CD4-positive, alpha-beta T cell treated with Interferon gamma for 1 hour (primary cell): ENCODE results near the gene UBE2H.
"Not testable (repeated sequence)": the region's sequence is repeated elsewhere in the genome, so short reads cannot be mapped to it uniquely, and the experiment has no call there.

Experiments used
- DNase-seq: peaks from one replicate; pipeline ENCODE4 v3.0.0-alpha.2; 2020

Gene UBE2H

GRCh38 chr7:129840757-129841156, 112.0 kb downstream of the UBE2H start:
- no peak for DNase-seq

DNA sequence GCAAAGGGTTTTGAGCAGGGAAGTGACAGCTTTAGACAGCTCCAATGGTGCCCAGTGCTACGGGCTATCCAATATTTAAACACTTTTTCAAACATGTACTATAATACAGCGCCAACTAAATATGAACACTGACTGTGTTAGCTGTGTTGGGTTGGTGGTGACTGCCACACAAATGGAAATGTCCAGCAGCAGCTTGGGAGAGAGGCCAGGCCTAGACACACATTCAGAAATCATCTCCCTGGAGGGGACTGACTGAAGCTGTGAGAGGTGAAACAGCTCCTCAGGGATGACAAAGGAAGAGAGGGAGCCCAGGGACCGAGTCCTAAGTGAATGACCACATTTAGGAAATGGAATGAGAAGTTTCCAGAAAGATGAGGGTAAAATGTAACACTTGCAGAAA, 115.8 kb downstream of the UBE2H start:
- no peak for DNase-seq

DNA sequence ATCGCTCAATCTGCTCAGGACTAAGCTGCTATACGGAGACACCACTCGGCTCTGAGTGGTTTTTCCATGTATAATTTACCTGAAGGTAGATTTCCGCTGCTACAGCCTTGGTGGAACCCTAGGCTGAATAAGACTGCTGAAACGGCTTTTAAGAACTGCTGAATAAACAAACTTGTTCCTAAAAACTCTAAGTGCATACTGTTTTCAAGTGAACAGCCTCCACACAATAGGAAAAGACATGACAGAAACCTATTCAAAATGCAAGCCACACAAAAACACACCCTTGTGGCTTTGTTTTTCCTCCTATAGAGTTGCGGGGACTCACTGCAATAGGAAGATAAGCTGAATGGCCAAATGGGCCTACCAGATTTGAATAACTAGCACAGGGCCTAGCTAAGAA, 117.2 kb downstream of the UBE2H start:
- no peak for DNase-seq

GRCh38 chr7:129833353-129833752, 119.4 kb downstream of the UBE2H start:
- not testable (repeated sequence) for DNase-seq

GRCh38 chr7:129832701-129833227, 120.0 kb downstream of the UBE2H start:
- DNase-seq = no peak

DNA sequence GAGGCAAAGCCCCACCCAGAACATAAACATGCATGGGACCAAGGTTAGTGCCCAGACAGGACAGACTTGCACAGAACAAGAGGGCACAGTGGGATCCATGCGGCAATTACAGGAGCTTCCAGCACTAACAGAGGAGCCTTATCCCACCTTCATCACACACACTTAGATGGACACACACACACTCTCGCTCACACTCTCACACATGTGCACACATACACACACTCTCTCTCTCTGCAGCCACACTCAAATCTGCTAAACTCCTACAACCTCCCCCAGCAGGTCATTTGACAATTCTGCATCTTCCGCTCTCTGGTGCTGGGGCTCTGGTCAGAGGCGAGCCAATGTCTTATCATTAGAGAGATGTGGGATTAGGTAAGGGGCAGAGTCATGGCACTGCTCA, 120.5 kb downstream of the UBE2H start:
- DNase-seq = no peak

GRCh38 chr7:129831424-129832058, 121.2 kb downstream of the UBE2H start:
- DNase-seq = no peak

DNA sequence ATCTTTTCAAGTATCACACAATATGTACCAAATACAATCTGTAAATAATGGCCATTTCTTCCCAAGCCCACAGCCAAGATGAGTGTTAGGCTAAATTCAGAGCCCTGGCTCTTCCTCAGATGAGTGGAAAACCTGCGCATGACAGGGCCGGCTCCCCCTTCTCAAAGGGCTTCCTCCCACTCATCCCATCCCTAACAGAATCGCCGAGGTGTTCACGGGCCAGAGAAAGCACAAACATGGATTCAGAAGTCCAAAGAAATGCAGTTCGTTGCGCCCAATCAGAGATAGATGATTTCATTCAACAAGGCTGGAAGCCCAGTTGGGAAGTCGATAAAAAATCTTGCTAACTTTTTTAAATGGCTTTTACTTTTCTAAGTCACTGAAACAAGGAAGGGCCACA, 121.8 kb downstream of the UBE2H start:
- no peak for DNase-seq

- DNase-seq = peak; percentile 54
These were observed 122.8 kb downstream of the UBE2H start for GRCh38 chr7:129829737-129830631.

DNA sequence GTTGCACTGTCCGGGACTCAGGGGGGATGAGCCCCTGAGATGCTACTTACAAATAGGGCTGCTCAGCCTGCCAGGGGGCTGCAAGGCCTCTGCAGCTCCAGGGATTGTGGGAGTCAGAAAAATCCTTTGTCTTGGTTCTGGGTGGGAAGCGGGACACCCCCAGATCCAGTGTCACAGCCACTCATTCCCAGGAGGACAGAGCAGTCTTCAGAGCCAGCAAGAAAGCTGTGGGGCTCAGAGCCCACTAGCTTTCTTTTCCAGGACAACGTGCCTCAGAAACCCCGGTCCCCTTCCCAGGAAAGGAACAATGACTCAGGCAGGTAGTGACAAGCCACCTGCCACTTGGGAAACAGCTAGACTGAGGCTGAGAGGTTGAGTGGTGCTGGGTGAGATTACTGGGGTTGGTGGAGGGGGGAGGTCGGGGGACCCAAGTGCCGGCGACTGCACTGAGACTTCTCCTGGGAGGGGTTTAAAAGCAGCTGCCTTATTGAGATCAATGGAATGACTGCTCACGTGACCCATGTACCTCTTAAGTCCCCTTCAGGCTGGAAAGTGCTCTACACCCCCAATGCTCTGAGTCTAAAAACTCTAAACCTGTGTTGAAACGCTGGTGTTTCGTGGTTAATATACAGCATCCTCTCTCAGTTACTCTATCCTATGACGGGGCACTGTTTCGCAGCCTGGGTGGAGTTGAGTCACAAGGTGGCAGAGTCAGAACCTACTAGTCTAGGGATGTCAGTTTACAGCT, 123.6 kb downstream of the UBE2H start:
- no peak for DNase-seq

GRCh38 chr7:129828078-129828762, 124.5 kb downstream of the UBE2H start:
- DNase-seq = no peak

DNA sequence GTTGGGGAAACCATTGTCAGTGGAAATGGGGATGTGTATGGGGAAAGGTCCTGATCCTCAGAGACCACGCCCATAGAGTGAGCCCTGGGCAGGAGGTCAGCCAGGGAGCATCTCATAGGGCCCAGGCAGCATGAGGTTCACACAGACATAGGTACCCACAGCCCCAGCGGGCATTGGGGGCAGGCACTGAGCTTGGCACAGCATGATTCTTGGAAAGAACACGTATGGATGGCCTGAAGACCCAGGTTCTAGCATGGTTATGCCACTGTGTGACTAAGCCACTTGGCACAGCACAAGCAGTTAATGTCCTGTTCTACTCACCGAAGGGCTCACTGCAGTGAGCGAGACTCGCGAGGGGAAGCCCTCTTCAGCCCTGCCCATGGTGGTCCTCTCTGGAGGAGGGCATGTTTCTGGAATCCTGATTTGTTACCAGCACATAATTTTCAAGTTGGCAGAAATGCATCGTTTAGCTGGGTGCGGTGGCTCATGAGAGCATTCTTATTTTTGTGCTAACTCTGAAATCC, 125.2 kb downstream of the UBE2H start:
- no peak for DNase-seq

- not testable (repeated sequence) for DNase-seq
These were observed 125.9 kb downstream of the UBE2H start for GRCh38 chr7:129826895-129827294.

DNA sequence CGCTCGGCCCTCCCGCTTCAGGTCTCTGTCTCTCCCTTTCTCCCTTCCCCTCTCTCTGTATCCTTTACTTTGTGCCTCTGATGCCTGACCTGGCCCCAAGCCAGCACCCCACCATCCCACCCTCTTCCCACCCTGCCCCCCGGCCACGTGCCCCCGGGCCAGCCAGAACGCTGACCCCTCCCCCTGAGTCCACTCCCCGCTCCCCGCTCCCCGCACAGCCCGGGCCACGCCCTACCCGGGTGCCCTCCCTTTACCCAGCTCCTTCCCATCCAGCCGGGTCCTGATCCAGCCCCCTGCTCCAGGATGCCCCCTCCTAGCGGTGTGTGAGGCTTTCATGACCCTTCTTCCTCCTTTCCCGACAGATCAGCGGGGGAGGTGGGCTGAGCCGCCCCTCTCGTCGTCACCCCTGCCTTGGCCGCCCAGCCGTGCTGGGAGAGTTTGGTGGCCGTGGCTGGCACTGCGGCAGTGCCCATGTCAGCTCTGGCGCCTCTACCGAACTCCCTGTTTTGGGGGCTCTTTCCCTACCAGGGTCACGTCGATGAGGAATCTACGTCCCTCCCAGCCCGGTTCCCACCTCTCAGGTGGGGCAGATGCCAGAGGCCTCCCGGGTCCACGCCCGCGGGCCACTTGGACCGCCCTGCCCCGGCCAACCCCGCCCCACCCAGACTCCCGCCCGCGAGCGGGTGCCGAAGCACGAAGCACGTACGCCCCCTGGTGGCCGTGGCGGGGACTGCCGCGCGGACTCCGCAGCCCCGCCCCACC, 127.4 kb downstream of the UBE2H start:
- DNase-seq = peak; percentile 79

DNA sequence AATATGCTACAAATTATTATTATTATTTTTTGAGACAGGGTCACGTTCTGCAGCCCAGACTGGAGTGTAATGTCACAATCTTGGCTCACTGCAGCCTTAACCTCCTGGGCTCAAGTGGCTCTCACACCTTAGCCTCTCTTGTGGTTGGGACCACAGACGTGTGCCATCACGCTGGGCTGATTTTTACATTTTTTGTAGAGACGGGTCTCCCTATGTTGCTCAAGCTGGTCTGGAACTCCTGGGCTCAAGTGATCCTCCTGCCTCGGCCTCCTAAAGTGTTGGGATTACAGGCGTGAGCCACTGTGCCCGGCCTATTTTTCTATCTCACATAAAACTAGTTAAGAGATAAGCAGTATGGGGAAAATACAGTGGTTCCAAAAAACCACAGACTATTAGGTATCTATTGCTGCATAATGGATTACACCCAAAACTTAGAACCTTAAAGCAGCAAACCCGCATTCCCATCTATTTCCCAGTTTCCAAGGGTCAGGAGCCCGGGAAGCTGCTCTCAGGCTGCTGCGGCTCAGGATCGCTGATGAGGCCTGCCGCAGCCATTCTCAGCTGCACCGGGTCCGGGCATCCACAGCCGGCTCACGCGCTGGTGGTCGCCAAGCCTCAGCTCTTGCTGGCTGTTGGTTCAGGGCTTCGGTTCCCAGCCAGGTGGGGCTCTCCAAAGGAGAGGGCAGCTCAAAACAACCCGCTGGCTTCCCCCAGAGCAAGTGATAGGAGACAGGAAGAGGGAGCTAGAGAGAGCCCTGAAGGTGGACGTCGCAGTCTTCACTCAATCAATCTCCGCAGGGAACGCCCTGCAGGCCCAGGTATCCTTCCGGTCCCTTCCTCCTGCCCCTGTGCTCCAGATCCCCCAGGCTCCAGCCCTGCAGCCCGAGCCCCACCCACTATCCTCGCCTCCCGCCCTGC, 128.2 kb downstream of the UBE2H start:
- no peak for DNase-seq

- DNase-seq = not testable (repeated sequence)
These were observed 129.6 kb downstream of the UBE2H start for GRCh38 chr7:129823143-129823542.

GRCh38 chr7:129821476-129821875, 131.3 kb downstream of the UBE2H start:
- no peak for DNase-seq

- no peak for DNase-seq
These were observed 136.0 kb downstream of the UBE2H start for GRCh38 chr7:129816742-129817141.

DNA sequence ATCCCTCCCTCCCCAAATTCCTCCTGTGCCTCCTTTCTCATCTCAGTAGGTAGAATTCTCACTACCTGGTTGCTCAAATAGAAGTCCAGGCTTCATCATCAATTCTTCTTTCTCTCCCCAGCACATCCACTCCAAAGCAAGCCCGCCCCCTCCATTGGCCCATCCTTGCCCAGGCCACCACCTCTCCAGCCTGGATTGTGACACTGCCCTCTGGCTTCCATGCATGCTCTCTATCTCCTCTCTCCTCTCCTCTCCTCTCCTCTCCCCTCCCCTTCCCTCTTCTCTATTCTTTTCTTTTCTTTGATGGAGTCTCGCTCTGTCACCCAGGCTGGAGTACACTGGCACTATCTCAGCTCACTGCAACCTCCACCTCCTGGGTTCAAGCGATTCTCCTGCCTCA, 144.9 kb downstream of the UBE2H start:
- no peak for DNase-seq

DNA sequence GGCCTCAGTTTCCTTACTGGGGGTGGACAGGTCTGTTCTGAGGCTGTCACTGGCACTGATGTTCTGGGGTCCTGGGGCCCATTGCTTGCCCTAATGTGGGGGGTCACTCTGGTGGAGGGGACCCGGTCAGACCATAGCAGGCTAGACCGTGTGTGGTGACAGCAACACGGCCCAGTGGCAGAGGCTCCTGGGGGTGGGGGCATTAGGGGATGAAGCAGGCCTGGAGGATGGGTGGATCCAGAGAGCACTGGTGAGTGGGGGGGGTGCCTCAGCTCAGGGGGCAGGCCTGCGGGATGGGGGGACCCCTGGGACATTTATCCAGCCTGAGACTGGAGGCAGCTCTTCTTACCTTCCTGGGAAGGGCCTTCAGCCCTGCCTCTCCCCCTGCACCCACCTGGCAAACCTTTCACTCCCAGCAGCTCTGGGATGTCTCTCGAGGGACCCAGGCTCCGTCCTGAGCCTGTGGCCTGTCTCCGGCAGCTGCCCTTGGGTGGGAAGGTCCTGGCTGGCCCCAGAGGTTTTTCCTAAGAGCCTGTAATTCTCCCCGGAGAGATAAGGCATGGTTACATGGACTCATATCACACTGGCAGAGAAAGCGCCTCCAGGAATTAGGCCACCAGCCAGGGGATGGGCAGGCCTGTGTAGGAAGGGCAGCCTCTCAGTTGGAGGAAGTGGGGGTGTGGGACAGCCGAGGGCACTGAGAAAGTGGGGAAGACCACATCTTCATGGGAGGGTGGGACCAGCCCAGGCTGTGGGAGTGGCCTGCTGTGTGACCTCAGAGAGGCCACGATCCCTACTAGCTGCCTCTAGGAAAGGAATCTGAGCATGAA, 147.7 kb downstream of the UBE2H start:
- DNase-seq = no peak
